ENCODE results near the gene CCDC195. TPM values are rescaled to one million over a fixed set of nuclear protein-coding genes. Genes with fewer than 3 reads are reported as not detected.
"Not testable (repeated sequence)": the region's sequence is repeated elsewhere in the genome, so short reads cannot be mapped to it uniquely, and the experiment has no call there.

CCDC195 gene
- total and polyA plus RNA-seq, 8 donors, result not detected

DNA sequence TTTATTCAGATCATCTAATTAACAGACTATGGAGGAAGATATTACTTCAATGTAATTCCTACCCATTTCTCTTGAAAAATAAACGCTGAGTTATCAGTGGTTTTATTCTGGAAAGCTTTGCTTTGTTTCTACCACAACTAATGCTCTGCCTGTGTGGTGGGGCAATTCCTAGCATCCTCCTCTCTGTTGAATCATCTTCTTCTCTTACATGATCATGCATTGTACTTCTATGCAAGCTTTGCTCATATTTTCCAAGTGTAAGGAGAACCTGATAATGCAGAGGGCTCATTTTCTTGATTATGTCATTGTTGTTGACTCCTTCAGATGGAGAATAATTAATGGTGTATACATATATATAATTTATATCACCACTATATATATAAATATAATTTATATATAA, 46.7 kb downstream of the CCDC195 start:
- WGBS, 2 donors, result 89 to 90% methylated on average over 1 of the region's 1 CpG
- TF ChIP-seq, protein P1, sequence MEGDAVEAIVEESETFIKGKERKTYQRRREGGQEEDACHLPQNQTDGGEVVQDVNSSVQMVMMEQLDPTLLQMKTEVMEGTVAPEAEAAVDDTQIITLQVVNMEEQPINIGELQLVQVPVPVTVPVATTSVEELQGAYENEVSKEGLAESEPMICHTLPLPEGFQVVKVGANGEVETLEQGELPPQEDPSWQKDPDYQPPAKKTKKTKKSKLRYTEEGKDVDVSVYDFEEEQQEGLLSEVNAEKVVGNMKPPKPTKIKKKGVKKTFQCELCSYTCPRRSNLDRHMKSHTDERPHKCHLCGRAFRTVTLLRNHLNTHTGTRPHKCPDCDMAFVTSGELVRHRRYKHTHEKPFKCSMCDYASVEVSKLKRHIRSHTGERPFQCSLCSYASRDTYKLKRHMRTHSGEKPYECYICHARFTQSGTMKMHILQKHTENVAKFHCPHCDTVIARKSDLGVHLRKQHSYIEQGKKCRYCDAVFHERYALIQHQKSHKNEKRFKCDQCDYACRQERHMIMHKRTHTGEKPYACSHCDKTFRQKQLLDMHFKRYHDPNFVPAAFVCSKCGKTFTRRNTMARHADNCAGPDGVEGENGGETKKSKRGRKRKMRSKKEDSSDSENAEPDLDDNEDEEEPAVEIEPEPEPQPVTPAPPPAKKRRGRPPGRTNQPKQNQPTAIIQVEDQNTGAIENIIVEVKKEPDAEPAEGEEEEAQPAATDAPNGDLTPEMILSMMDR (IDR thresholded peaks at IDR 0.05), result no peak
- ATAC-seq (no peak), DNase-seq (no peak), FAIRE-seq (no peak)
- Histone ChIP-seq H3K4me1 (no peaks in the 10 kb centered on the region), H3K27ac (no peak overlapping the region), H3K9me3 (no peaks in the 10 kb centered on the region), H3K4me3 (no peak overlapping the region), H3K27me3 (no peaks in the 10 kb centered on the region), H3K36me3 (no peaks in the 10 kb centered on the region)
- intact Hi-C loops (cut with DNase I), result no loop called here

DNA sequence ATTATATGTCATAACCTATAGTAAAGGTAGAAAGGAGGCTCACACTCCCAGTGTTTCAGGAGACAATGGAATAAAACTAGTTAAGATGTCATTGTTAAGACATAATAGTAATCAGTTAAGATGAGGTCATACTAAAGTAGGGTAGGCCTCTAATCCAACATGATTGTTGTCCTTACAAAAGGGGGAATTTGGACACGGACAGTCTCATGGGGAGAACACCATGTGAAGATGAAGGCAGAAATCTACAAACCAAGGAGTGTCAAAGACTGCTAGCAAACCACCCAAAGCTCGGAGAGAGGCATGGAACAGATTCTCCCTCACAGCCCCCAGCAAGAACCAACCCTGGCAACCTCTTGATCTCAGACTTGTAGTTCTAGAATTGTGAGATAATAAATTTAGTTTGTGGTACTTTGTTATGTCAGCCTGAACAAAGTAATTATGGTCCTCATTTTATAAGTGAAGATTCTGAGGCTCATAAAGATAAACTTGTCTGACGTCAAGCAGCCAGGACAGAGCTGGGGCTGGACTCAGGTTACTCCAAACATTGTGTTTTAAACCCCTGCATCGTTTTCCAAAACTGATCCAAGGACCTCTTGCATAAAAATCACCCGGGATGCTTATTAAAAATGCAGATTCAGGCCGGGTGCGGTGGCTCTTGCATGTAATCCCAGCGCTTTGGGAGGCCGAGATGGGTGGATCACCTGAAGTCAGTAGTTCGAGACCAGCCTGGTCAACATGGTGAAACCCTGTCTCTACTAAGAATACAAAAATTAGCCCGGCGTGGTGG, 47.8 kb downstream of the CCDC195 start:
- Histone ChIP-seq H3K36me3 (no peaks in the 10 kb centered on the region), H3K4me1 (no peaks in the 10 kb centered on the region), H3K27ac (no peak overlapping the region), H3K27me3 (no peaks in the 10 kb centered on the region), H3K4me3 (no peak overlapping the region), H3K9me3 (no peaks in the 10 kb centered on the region)
- ATAC-seq, result no peak
- TF ChIP-seq, protein P1 (IDR thresholded peaks at IDR 0.05), result no peak
- FAIRE-seq, result no peak
- no peak for DNase-seq
- 77 to 85% methylated on average over 12 of the region's 12 CpGs for WGBS, 2 donors
- intact Hi-C loops (cut with DNase I), result no loop called here

DNA sequence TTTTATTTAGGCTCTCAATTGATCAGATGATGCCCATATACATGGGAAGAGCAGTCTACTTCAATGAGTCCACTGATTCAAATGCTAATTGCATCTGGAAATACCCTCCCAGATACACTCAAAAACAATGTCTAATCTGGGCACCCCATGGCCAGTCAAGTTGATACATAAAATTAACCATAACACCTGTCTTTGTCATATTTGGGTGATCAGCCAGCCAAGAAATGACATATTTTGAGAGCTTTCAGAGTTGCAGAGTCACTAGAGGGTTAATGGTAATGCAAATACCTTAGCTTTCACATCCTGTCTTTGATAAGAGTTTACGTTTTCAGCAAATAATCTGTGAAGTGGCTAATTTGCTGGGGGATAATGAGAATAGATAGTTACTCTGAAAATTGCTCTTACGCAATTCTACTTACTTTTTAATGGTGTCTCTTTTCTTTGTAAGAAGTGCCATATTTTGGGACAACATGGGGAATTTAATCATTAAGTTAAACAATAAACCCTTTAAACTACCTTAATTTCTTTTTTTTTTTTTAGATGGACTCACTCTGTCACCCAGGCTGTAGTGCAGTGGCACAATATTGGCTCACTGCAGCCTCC, 49.1 kb downstream of the CCDC195 start:
- no peaks in the 10 kb centered on the region for H3K9me3 ChIP-seq
- TF ChIP-seq, protein P1 (IDR thresholded peaks at IDR 0.05), result no peak
- no peak overlapping the region for H3K27ac ChIP-seq
- no peak overlapping the region for H3K4me3 ChIP-seq
- intact Hi-C loops (cut with DNase I), result no loop called here
- H3K4me1 ChIP-seq, result no peaks in the 10 kb centered on the region
- FAIRE-seq (no peak), DNase-seq (no peak), ATAC-seq (no peak)
- 50 to 51% methylated on average over 2 of the region's 2 CpGs for WGBS, 2 donors
- H3K36me3 ChIP-seq, result no peaks in the 10 kb centered on the region
- H3K27me3 ChIP-seq, result no peaks in the 10 kb centered on the region

DNA sequence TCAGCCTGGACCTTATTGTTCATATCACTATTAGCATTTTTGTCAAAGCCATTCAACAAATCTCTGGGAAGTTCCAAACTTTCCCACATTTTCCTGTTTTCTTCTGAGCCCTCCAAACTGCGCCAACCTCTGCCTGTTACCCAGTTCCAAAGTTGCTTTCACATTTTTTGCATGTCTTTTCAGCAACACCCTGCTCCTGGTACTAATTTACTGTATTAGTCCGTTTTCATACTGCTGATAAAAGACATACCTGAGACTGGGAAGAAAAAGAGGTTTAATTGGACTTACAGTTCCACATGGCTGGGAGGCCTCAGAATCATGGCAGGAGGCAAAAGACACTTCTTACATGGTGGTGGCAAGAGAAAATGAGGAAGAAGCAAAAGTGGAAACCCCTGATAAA, 52.8 kb downstream of the CCDC195 start:
- H3K27me3 ChIP-seq; H3K27ac ChIP-seq; DNase-seq; H3K9me3 ChIP-seq; H3K4me3 ChIP-seq; FAIRE-seq; H3K36me3 ChIP-seq; H3K4me1 ChIP-seq; ATAC-seq; intact Hi-C loops (cut with DNase I): not testable (repeated sequence)
- 51 to 52% methylated on average over 2 of the region's 2 CpGs for WGBS, 2 donors

DNA sequence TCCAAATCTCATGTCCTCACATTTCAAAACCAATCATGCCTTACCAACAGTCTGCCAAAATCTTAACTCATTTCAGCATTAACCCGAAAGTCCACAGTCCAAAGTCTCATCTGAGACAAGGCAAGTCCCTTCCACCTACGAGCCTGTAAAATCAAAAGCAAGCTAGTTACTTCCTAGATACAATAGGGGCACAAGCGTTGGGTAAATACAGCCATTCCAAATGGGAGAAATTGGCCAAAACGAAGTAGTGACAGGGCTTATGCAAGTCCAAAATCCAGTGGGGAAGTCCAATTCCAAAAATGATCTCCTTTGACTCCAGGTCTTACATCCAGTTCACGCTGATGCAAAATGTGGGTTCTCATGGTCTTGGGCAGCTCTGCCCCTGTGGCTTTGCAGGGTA, 54.5 kb downstream of the CCDC195 start:
- DNase-seq; H3K27ac ChIP-seq; H3K4me3 ChIP-seq; intact Hi-C loops (cut with DNase I); H3K27me3 ChIP-seq; ATAC-seq; H3K36me3 ChIP-seq; H3K9me3 ChIP-seq; FAIRE-seq; H3K4me1 ChIP-seq: not testable (repeated sequence)
- WGBS, 2 donors, result 57 to 70% methylated on average over 5 of the region's 5 CpGs

DNA sequence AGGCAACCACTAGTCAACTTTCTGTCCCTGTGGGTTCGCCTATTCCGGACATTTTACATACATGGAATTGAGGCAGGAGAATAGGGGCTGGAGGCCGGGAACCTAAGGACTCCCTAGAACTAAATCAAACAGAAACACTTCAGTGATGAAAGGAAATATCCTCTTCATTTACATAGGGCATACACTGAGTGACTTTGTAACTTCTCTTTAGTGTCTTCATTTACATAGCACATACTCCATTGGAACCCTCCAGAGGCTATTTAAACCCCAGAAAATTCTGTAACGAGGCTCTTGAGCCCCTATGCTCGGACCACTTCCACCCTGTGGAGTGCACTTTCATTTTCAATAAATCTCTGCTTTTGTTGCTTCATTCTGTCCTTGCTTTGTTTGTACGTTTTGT, 56.5 kb downstream of the CCDC195 start:
- no peak for ATAC-seq
- intact Hi-C loops (cut with DNase I), result no loop called here
- 71 to 85% methylated on average over 6 of the region's 6 CpGs for WGBS, 2 donors
- Histone ChIP-seq H3K36me3 (no peaks in the 10 kb centered on the region), H3K4me1 (no peaks in the 10 kb centered on the region), H3K27ac (no peak overlapping the region), H3K4me3 (no peak overlapping the region), H3K27me3 (no peaks in the 10 kb centered on the region), H3K9me3 (no peaks in the 10 kb centered on the region)
- no peak for DNase-seq
- FAIRE-seq, result no peak
- TF ChIP-seq, protein P1 (IDR thresholded peaks at IDR 0.05), result no peak
